K562 (cell line): ENCODE results near the gene CRIM1. TPM values are rescaled to one million over a fixed set of nuclear protein-coding genes. Genes with fewer than 3 reads are reported as not detected.

Experiments
- ATAC-seq: fragments of 200-7000 bp; cut with Tn5 transposase; 3 replicates; pipeline ENCODE4 v1.9.1; 2020; ENCODE audit warnings: moderate library complexity
- BruUV-seq: library from RNA; stranded (reverse); fragments of 400-500 nt; replicated peaks from 2 replicates; lab custom pipeline; 2021; lab: Mats Ljungman, UMichigan
- CTCF ChIA-PET: fragments of 300-600 bp; formaldehyde crosslinking; extraction: SDS; loops from one replicate; lab custom pipeline; 2021; ENCODE audit warnings: low intra/inter-chr PET ratio; lab: Yijun Ruan, JAX
- POLR2A ChIA-PET: fragments of 300-600, 350-650 bp; sonication (Branson Sonifier 250); formaldehyde crosslinking; extraction: SDS; loops from one replicate; lab custom pipeline; 2021; ENCODE audit warnings: antibody characterized with exemption, inconsistent platforms; lab: Yijun Ruan, JAX
- DNase-seq, 4 experiments: peaks; one replicate each; pipeline versions ENCODE4 v3.0.0 to v3.0.0-alpha.2; 2011 to 2018; ENCODE audit warnings: low spot score in 3 of 4, mixed read lengths in 3 of 4; ENCODE audit errors: extremely low read depth in 1 of 4
- FAIRE-seq: peaks from 2 replicates; lab custom pipeline; 2011; peaks lifted over from hg19 to GRCh38; lab: Jason Lieb, UNC
- H2AFZ ChIP-seq: 2 replicates; pipeline ENCODE4 v1.6.0; 2011; ENCODE audit warnings: low read depth, low read length, control low read depth, inconsistent platforms
- H3K27ac ChIP-seq: fragments of 200-600 bp; 3 replicates; pipeline ENCODE4 v1.8.0; 2011; ENCODE audit warnings: low read depth, mild to moderate bottlenecking, control low read depth, inconsistent platforms, low read length, moderate library complexity, mixed read lengths; ENCODE audit errors: extremely low read depth
- H3K27me3 ChIP-seq, 2 experiments: fragments of 300-600 bp in 1 of 2; 2 replicates in 1 of 2; 3 replicates in 1 of 2; pipeline versions ENCODE4 v1.6.0 to v1.8.0; 2011; ENCODE audit warnings: inconsistent platforms in 2 of 2, low read length in 2 of 2, mild to moderate bottlenecking in 1 of 2, mixed read lengths in 1 of 2, moderate library complexity in 1 of 2; ENCODE audit not compliant: control insufficient read depth in 2 of 2, insufficient read depth in 2 of 2
- H3K36me3 ChIP-seq: fragments of 300-600 bp; 3 replicates; pipeline ENCODE4 v1.8.0; 2011; ENCODE audit warnings: mild to moderate bottlenecking, low read length, inconsistent platforms; ENCODE audit not compliant: control insufficient read depth, insufficient read depth
- H3K4me1 ChIP-seq, 2 experiments: fragments of 200-600 bp in 1 of 2; replicated peaks in 1 of 2; 2 replicates in 1 of 2; 3 replicates in 1 of 2; pipeline versions ENCODE4 v1.5.1 to v1.8.0; 2011; ENCODE audit warnings: inconsistent platforms in 2 of 2, low read length in 2 of 2, mild to moderate bottlenecking in 1 of 2, mixed read lengths in 1 of 2, moderate library complexity in 1 of 2; ENCODE audit not compliant: control insufficient read depth in 2 of 2, insufficient read depth in 2 of 2
- H3K4me2 ChIP-seq: 2 replicates; pipeline ENCODE4 v1.6.1; 2011; ENCODE audit warnings: low read length, control low read depth, inconsistent platforms, mixed read lengths; ENCODE audit not compliant: insufficient read depth
- H3K4me3 ChIP-seq: fragments of 200-600 bp; sonication (generic), shearing (Covaris generic); 2 replicates; pipeline ENCODE4 v1.5.1; 2016; ENCODE audit warnings: control low read depth, inconsistent platforms
- H3K79me2 ChIP-seq: fragments of 200-600 bp; 3 replicates; pipeline ENCODE4 v1.8.0; 2011; ENCODE audit warnings: low read length, inconsistent platforms; ENCODE audit not compliant: control insufficient read depth, insufficient read depth
- H3K9ac ChIP-seq, 2 experiments: 2 replicates each; pipeline versions ENCODE4 v1.6.0 to v1.6.1; 2011; ENCODE audit warnings: low read depth in 2 of 2, low read length in 2 of 2, control low read depth in 1 of 2, inconsistent platforms in 1 of 2, mild to moderate bottlenecking in 1 of 2, mixed read lengths in 1 of 2; ENCODE audit not compliant: insufficient read depth in 1 of 2
- H3K9me1 ChIP-seq: one replicate; pipeline ENCODE4 v1.6.0; 2011; ENCODE audit warnings: inconsistent platforms, mild to moderate bottlenecking, low read length, moderate library complexity; ENCODE audit not compliant: control insufficient read depth, insufficient read depth
- H3K9me3 ChIP-seq: replicated peaks from 2 replicates; pipeline ENCODE4 v1.5.1; 2011; ENCODE audit warnings: low read depth, low read length, inconsistent platforms; ENCODE audit not compliant: control insufficient read depth, insufficient read depth
- H4K20me1 ChIP-seq: replicated peaks from 2 replicates; pipeline ENCODE4 v1.6.1; 2011; ENCODE audit warnings: low read length, inconsistent platforms, mixed read lengths; ENCODE audit not compliant: control insufficient read depth, insufficient read depth
- COPS2 ChIP-seq: fragments of 450-650 bp; conservative IDR thresholded peaks from 2 replicates; pipeline ENCODE4 v1.6.1; 2016; ENCODE audit warnings: mild to moderate bottlenecking, moderate library complexity
- E4F1 ChIP-seq: fragments of 250-450 bp; sonication (Bioruptor Pico); IDR thresholded peaks from 2 replicates; pipeline ENCODE4 v1.5.0; 2021; ENCODE audit warnings: mild to moderate bottlenecking, borderline replicate concordance
- GATAD2B ChIP-seq: fragments of 450-650 bp; IDR thresholded peaks from 2 replicates; pipeline ENCODE4 v1.6.1; 2017; ENCODE audit warnings: mild to moderate bottlenecking, borderline replicate concordance
- SMARCE1 ChIP-seq: fragments of 450-650 bp; IDR thresholded peaks from 2 replicates; pipeline ENCODE4 v1.7.1; 2016; ENCODE audit warnings: mild to moderate bottlenecking
- ZNF655 ChIP-seq: fragments of 250-450 bp; sonication (Bioruptor Pico); IDR thresholded peaks from 2 replicates; pipeline ENCODE4 v1.5.0; 2021
- WGBS: fragments of 100-300 bp; shearing (Covaris generic); methylation state at CpG from one replicate; pipeline ENCODE4 v1.1.6; 2016; ENCODE audit warnings: low coverage, mixed read lengths; ENCODE audit not compliant: insufficient coverage; ENCODE audit errors: missing lambda C conversion rate; 5-methylcytosine and 5-hydroxymethylcytosine counted together
- in situ Hi-C: fragments of 300-500 bp; cut with MboI; formaldehyde crosslinking; loops from 4 replicates; pipeline ENCODE4 v1.15.0; 2018; ENCODE audit warnings: inconsistent platforms, mixed read lengths
- intact Hi-C: fragments of 100-400 bp; cut with micrococcal nuclease; formaldehyde crosslinking; loops from 2 replicates; pipeline ENCODE4 v1.14.2; 2022
- polyA plus RNA-seq, 8 experiments: library from polyadenylated mRNA; depleted of rRNA in 4 of 8; stranded (reverse) in 5 of 8; unstranded in 3 of 8; fragments of >200 nt; fragmentation: Nextera tagmentation in 2 of 8; fragmentation: Illumina TruSeq in 1 of 8; extraction: Ambion mirVana in 2 of 8; extraction: Trizol in 1 of 8; gene quantifications; 2 replicates each; pipeline versions ENCODE4 v1.2.1 to v1.2.3, GENCODE V29; 2011 to 2014; ENCODE audit warnings: inconsistent platforms in 1 of 8, missing spikeins in 1 of 8
- total RNA-seq, 7 experiments: library from RNA; depleted of rRNA in 6 of 7; stranded (reverse); fragments of >200 nt in 6 of 7; fragmentation: Illumina TruSeq in 2 of 7; extraction: Trizol in 2 of 7; gene quantifications; 2 replicates each; pipeline versions ENCODE4 v1.2.1 to v1.2.3, GENCODE V29; 2011 to 2021; ENCODE audit warnings: low replicate concordance in 1 of 7

Gene CRIM1
- total and polyA plus RNA-seq, 9 of the 15 experiments (the other 6 are each of a cell fraction or from before 2014, with no cell fraction given), result 0.01 to 0.36 (median 0.06) TPM; not detected in 1

- H4K20me1 ChIP-seq, result no peaks in the 10 kb centered on the region
- no peaks in the 10 kb centered on the region for H3K27me3 ChIP-seq
- H2AFZ ChIP-seq, result no peak overlapping the region
- TF ChIP-seq ZNF655 (CRISPR knock-in tag) (no peak), GATAD2B (no peak), COPS2 (no peak), SMARCE1 (no peak), E4F1 (CRISPR knock-in tag) (no peak)
- no peak overlapping the region for H3K4me2 ChIP-seq
- H3K9me3 ChIP-seq, result no peaks in the 10 kb centered on the region
- no TSS peak for BruUV-seq
- CTCF ChIA-PET, result no interaction called here
- H3K79me2 ChIP-seq, result no peaks in the 10 kb centered on the region
- intact Hi-C loops (no loop called here), in situ Hi-C loops (no loop called here)
- WGBS, result 5% methylated on average over 4 of the region's 4 CpGs
- H3K27ac ChIP-seq, result no peak overlapping the region
- no peaks in the 10 kb centered on the region for H3K36me3 ChIP-seq
- ATAC-seq (no peak), FAIRE-seq (no peak), DNase-seq (no peak)
- H3K4me1 ChIP-seq, result no peaks in the 10 kb centered on the region
- POLR2A ChIA-PET, result interaction anchor here (0.6 to 1.8 kb wide), 2 partner anchors 29 to 345 kb away, joined by 3 to 4 read pairs; no protein-coding TSS in a partner anchor
- H3K9ac ChIP-seq, result no peak overlapping the region
- no peaks in the 10 kb centered on the region for H3K9me1 ChIP-seq
- no peak overlapping the region for H3K4me3 ChIP-seq
These were observed 129.9 kb downstream of the CRIM1 start for GRCh38 chr2:36485521-36485920.
